Stomach (tissue), 9 donors: ENCODE measurements around the gene GATA6. TPM values are rescaled to one million over a fixed set of nuclear protein-coding genes. Genes with fewer than 3 reads are reported as not detected.

Experiments
- DNase-seq, 2 donors: peaks; one replicate each; pipeline versions ENCODE4 v3.0.0 to v3.0.0-alpha.2; 2013 to 2019
- H3K27ac ChIP-seq, 5 donors: fragments of 200-600 bp in 4 of 5; sonication (generic) in 4 of 5; one replicate each; pipeline ENCODE4 v1.5.1; 2013 to 2019; ENCODE audit warnings: mild to moderate bottlenecking in 1 of 5, moderate library complexity in 1 of 5
- H3K27me3 ChIP-seq, 3 donors: fragments of 200-600 bp; sonication (generic); one replicate each; pipeline ENCODE4 v1.5.1; 2017 to 2019; ENCODE audit warnings: mixed run types in 1 of 3
- H3K36me3 ChIP-seq, 4 donors: fragments of 200-600 bp; sonication (generic); 1 replicate in 3 of 4; 2 replicates in 1 of 4; pipeline ENCODE4 v1.5.1; 2016 to 2019
- H3K4me1 ChIP-seq, 4 donors: fragments of 200-600 bp; sonication (generic); one replicate each; pipeline ENCODE4 v1.5.1; 2016 to 2019
- H3K4me3 ChIP-seq, 4 donors: fragments of 200-600 bp; sonication (generic) in 3 of 4; one replicate each; pipeline ENCODE4 v1.5.1; 2016 to 2019; ENCODE audit warnings: mild to moderate bottlenecking in 1 of 4
- H3K9me3 ChIP-seq, 4 donors: fragments of 200-600 bp; sonication (generic); one replicate each; pipeline ENCODE4 v1.5.1; 2016 to 2019
- EP300 ChIP-seq: sonication (generic); formaldehyde crosslinking; IDR thresholded peaks from one replicate; pipeline ENCODE4 v1.6.1; 2017; ENCODE audit warnings: antibody characterized with exemption
- POLR2A ChIP-seq, 4 donors: fragments of 450-650 bp; IDR thresholded peaks; one replicate each; pipeline ENCODE4 v1.6.1; 2016; ENCODE audit warnings: antibody characterized with exemption in 4 of 4, control low read depth in 2 of 4, mild to moderate bottlenecking in 1 of 4, moderate library complexity in 1 of 4
- POLR2AphosphoS5 ChIP-seq, 3 donors: sonication (generic); formaldehyde crosslinking; IDR thresholded peaks; one replicate each; pipeline ENCODE4 v1.6.1; 2016; ENCODE audit warnings: antibody characterized with exemption in 3 of 3
- WGBS, 5 donors: extraction: QIAGEN DNeasy Blood & Tissue Kit in 3 of 5; methylation state at CpG; one replicate each; pipeline versions ENCODE4 v1.1.5 to v1.1.7; 2013 to 2018; 5-methylcytosine and 5-hydroxymethylcytosine counted together
- intact Hi-C: fragments of 100-400 bp; cut with DNase I; formaldehyde crosslinking; loops from one replicate; pipeline ENCODE4 v1.15.1; 2023; ENCODE audit warnings: low total_unique reads
- polyA plus RNA-seq, 3 donors: library from polyadenylated mRNA; stranded (reverse); fragments of 200-250 nt; gene quantifications; one replicate each; pipeline ENCODE4 v1.2.3, GENCODE V29; 2013
- total RNA-seq, 5 donors: library from RNA; depleted of rRNA; stranded (reverse); fragments of >200 nt; gene quantifications; one replicate each; pipeline versions ENCODE4 v1.1.0 to v1.2.3, GENCODE V29; 2014 to 2016
- TF ChIP-seq, protein P1 (sequence below), 7 experiments: fragments of 450-650 bp in 4 of 7; fragments of 200-600 bp in 3 of 7; sonication (generic) in 3 of 7; IDR thresholded peaks; one replicate each; pipeline ENCODE4 v1.5.1; 2016 to 2019; ENCODE audit warnings: antibody characterized with exemption in 7 of 7, control low read depth in 2 of 7, mild to moderate bottlenecking in 1 of 7
- donor health status: healthy with polysubstance abuse.
- donor health status: Bipolar disorder and iron deficiency.
- donor health status: healthy.

GATA6 gene
- total and polyA plus RNA-seq, 8 donors = 11.9 to 194 (median 75.7) TPM

DNA sequence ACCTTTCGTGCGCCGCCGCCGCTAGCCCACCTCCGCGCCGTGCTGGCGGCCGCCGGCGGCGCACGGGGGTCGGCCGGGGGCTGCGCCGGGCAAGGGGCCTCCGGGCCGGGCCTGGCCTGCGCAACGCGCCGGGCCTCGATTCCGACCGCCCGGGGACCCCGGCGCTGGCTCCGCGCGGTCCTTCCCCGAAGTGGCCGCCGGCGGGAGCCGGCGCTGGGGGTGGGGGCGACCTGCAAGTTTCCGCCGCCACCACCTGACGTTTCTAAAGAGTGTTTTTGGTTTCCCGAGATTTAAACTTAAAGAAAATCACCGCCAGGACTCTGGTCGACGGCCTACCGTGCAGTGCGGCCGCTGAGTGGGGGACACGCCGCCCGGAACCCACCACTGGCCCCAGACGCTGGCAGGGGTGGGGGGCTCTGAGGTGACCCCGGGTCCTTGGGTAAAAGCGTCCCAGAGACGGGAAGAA is 3.8 kb upstream of the GATA6 start:
- H3K36me3 ChIP-seq = no peaks in the 10 kb centered on the region
- peaks cover 8 to 96% (median 65%) of the 10 kb centered on the region in 3 donors for H3K27me3 ChIP-seq
- WGBS, 5 donors = 3 to 9% (median 4%) methylated on average over 25 to 57 of the region's 57 CpGs
- H3K4me3 ChIP-seq = peak overlapping the region; percentile 67 to 89 (median 80)
- intact Hi-C loops = no loop called here
- peak overlapping the region; percentile 90 to 97 (median 95) for H3K27ac ChIP-seq
- TF ChIP-seq, protein P1, sequence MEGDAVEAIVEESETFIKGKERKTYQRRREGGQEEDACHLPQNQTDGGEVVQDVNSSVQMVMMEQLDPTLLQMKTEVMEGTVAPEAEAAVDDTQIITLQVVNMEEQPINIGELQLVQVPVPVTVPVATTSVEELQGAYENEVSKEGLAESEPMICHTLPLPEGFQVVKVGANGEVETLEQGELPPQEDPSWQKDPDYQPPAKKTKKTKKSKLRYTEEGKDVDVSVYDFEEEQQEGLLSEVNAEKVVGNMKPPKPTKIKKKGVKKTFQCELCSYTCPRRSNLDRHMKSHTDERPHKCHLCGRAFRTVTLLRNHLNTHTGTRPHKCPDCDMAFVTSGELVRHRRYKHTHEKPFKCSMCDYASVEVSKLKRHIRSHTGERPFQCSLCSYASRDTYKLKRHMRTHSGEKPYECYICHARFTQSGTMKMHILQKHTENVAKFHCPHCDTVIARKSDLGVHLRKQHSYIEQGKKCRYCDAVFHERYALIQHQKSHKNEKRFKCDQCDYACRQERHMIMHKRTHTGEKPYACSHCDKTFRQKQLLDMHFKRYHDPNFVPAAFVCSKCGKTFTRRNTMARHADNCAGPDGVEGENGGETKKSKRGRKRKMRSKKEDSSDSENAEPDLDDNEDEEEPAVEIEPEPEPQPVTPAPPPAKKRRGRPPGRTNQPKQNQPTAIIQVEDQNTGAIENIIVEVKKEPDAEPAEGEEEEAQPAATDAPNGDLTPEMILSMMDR (IDR thresholded peaks at IDR 0.05) = no peak
- TF ChIP-seq EP300 = no peak
- TF ChIP-seq POLR2A (IDR thresholded peaks at IDR 0.05) = no peak
- TF ChIP-seq POLR2AphosphoS5 (IDR thresholded peaks at IDR 0.05) = no peak
- H3K4me1 ChIP-seq = peaks cover 8 to 50% (median 43%) of the 10 kb centered on the region in 4 donors
- DNase-seq = peak in 1 of 2 donors; percentile 42
- H3K9me3 ChIP-seq = no peaks in the 10 kb centered on the region

DNA sequence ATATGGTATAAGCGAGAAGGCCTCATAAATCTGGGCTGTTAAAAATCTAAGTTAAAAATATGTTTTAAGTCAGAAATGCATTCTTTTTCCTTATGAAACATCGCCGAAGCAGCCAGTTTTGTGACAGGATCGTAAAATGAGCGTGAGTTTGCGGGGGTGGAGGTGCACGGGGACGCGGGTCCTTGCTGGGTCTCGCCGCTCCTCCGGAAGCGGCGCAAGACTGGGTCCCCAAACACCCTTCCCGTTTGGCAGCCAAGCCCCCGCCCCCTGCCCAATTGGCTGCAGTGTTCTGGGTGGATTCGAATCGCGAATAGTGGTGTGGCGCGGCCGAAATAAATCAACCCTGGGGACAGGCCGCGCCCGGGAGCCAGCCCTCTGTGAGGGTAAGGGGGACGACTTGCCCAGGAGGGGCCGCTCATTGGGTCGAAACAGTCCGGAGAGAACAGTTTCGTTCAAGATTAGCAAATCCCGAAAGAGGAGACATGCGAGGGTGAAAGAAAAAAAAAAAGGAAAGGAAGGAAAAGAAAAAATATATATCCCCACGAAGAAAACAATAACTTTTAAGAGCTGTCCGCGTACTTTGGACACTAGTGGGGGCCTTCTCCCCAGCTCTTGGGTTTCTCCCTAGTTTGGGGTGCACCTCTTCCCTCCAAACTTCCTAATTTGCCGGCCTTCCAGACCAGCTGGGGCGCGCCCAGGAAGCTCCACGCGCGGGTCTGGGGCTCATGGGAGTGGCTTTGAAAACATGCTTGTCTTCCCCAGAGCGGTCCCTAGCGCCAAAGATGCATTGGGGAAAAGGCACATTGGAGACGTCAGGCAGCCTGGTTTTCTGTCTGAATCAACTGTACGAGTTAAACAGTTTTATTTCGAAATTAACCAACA is 3.1 kb upstream of the GATA6 start:
- Histone ChIP-seq H3K4me3 (peak overlapping the region; percentile 67 to 89 (median 80)), H3K4me1 (peaks cover 8 to 57% (median 50%) of the 10 kb centered on the region in 4 donors), H3K9me3 (no peaks in the 10 kb centered on the region), H3K36me3 (peaks cover 1 to 4% (median 3%) of the 10 kb centered on the region in 4 donors), H3K27me3 (peaks cover 8 to 100% (median 70%) of the 10 kb centered on the region in 3 donors), H3K27ac (peak overlapping the region; percentile 90 to 97 (median 95))
- TF ChIP-seq, protein P1 (IDR thresholded peaks at IDR 0.05) = no peak
- TF ChIP-seq POLR2AphosphoS5 (IDR thresholded peaks at IDR 0.05) = peak in 2 of 3 donors; percentile 7 to 45
- 4 to 13% (median 6%) methylated on average over 44 to 46 of the region's 46 CpGs for WGBS, 5 donors
- peak; percentile 69 to 82 for DNase-seq
- intact Hi-C loops = no loop called here

DNA sequence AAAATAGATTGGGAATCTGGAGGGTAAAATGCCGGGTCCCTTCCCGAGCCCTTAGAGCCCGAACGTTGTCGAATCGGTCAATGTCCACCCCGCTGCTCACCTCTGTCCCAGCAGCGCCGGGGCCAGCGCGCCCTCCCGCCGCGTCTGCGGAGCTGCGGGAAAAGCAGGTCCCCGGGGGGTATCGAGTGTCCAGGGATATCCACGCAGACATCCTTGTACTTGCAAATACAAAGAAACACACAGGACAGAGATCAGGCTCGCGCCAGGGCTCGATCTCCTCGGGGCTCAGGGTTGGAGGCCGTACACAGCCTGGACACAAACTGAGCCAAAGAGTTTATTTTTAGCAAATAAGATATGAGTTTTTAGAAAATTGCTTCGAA is 2.3 kb upstream of the GATA6 start:
- WGBS, 5 donors = 5 to 15% (median 9%) methylated on average over 25 of the region's 25 CpGs
- intact Hi-C loops = no loop called here
- DNase-seq = peak in 1 of 2 donors; percentile 60
- TF ChIP-seq POLR2A (IDR thresholded peaks at IDR 0.05) = no peak
- TF ChIP-seq EP300 = no peak
- no peak for TF ChIP-seq POLR2AphosphoS5 (IDR thresholded peaks at IDR 0.05)
- TF ChIP-seq, protein P1 (IDR thresholded peaks at IDR 0.05) = no peak
- peaks cover 8 to 100% (median 75%) of the 10 kb centered on the region in 3 donors for H3K27me3 ChIP-seq
- peaks cover 6 to 11% (median 7%) of the 10 kb centered on the region in 4 donors for H3K36me3 ChIP-seq
- no peaks in the 10 kb centered on the region for H3K9me3 ChIP-seq
- H3K27ac ChIP-seq = peak overlapping the region; percentile 90 to 97 (median 95)
- peaks cover 8 to 60% (median 52%) of the 10 kb centered on the region in 4 donors for H3K4me1 ChIP-seq
- H3K4me3 ChIP-seq = peak overlapping the region; percentile 67 to 89 (median 80)

DNA sequence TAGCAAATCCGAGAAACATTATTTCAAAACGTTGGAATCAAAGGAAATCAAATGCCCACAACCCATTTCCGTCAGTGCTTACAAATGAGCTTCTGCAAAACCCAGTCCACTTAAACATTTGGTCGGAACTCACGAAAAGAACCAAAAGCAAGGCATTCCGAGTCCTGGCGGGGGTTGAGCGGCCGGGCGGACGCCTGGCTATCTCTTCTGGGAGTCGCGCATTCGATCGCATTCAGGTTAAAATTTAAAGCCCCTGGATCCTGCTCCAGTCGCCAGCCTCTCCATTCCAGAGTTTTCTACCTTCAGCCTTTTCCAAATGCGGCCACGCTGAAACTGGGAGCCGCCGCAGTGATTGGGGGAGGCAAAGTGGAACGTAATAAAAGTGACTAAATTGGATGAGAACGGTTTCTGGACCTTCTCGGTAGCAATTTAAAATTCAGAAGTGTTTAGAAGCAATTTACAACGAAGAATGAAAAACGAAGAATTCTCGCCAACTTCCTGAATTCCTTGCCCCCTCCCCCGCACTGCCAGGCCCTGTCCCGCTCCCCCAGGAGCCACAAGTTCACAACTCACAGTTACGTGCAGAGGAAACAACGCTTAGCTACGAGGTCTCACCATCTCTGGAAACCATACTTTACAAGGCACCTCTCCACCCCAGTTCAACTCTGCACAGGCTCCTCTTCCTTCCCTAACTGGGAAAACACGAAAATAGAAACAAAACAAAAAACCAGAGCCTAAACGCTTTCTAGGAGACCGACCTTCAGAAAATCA is 1.7 kb upstream of the GATA6 start:
- peaks cover 8 to 100% (median 80%) of the 10 kb centered on the region in 3 donors for H3K27me3 ChIP-seq
- TF ChIP-seq POLR2AphosphoS5 (IDR thresholded peaks at IDR 0.05) (peak in 2 of 3 donors; percentile 52 to 57), POLR2A (IDR thresholded peaks at IDR 0.05) (no peak), EP300 (no peak)
- H3K4me3 ChIP-seq = peak overlapping the region; percentile 67 to 89 (median 80)
- intact Hi-C loops = no loop called here
- WGBS, 5 donors = 2 to 11% (median 5%) methylated on average over 34 of the region's 34 CpGs
- H3K4me1 ChIP-seq = peaks cover 8 to 60% (median 52%) of the 10 kb centered on the region in 4 donors
- peak overlapping the region; percentile 90 to 97 (median 95) for H3K27ac ChIP-seq
- H3K9me3 ChIP-seq = no peaks in the 10 kb centered on the region
- DNase-seq = peak in 1 of 2 donors; percentile 76
- H3K36me3 ChIP-seq = peaks cover 7 to 17% (median 12%) of the 10 kb centered on the region in 4 donors
